Effector memory CD8-positive, alpha-beta T cell (primary cell): ENCODE data around the gene TRIM41.

Source experiments
- ATAC-seq: fragments of 150-1000 bp; cut with Tn5 transposase; replicated peaks from 2 replicates; pipeline ENCODE4 v1.10.0; 2021; ENCODE audit warnings: mild to moderate bottlenecking, moderate library complexity
- DNase-seq, 3 experiments: peaks; one replicate each; pipeline ENCODE4 v3.0.0; 2021
- H3K27ac Mint-ChIP-seq, 2 donors: one replicate each; pipeline ENCODE4 v1.8.0; 2022; ENCODE audit warnings: mild to moderate bottlenecking in 2 of 2, mixed read lengths in 2 of 2, moderate library complexity in 2 of 2
- H3K27me3 Mint-ChIP-seq, 2 donors: one replicate each; pipeline ENCODE4 v1.8.0; 2022; ENCODE audit warnings: mixed read lengths in 2 of 2
- H3K36me3 Mint-ChIP-seq: one replicate; pipeline ENCODE4 v1.8.0; 2022; ENCODE audit warnings: mild to moderate bottlenecking, moderate library complexity, mixed read lengths; ENCODE audit not compliant: insufficient read depth
- H3K4me1 Mint-ChIP-seq, 2 donors: one replicate each; pipeline ENCODE4 v1.8.0; 2022; ENCODE audit warnings: low read depth in 2 of 2, mixed read lengths in 2 of 2
- H3K4me3 Mint-ChIP-seq, 2 donors: one replicate each; pipeline ENCODE4 v1.8.0; 2022; ENCODE audit warnings: mild to moderate bottlenecking in 2 of 2, mixed read lengths in 2 of 2, moderate library complexity in 2 of 2
- H3K9me3 Mint-ChIP-seq, 2 donors: one replicate each; pipeline ENCODE4 v1.8.0; 2022; ENCODE audit warnings: mixed read lengths in 2 of 2

Gene TRIM41

DNA sequence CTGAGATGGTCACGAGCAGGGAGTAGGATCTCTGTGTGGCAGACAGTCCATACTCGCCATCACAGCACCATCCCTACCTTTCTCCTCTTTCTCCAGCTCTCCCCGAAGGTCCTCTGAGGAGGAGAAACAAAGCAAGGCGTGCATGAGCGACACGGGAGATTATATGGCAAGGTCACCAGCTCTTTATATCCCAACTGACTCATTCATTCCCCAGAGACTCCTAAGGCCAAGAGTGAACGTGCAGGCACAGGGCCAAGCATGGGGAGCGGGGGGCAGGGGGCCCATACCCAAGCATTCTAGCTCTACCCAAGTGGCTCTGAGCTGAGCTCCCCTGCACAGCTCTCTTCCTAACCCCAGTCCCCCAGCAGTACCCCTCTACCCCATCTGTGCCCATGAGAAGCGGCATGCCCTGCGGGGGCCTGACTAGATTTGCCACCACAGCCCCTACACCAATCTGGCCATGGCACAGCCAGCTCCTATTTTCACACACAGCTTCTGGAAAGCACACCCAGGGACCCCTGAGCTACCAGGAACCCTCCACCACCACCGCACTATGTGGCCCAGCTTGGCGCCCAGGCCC, 24.9 kb upstream of the TRIM41 start:
- Mint-ChIP-seq H3K27me3 (no peaks in the 10 kb centered on the region), H3K27ac (no peak overlapping the region), H3K36me3 (no peaks in the 10 kb centered on the region), H3K4me3 (no peak overlapping the region), H3K9me3 (no peaks in the 10 kb centered on the region), H3K4me1 (no peaks in the 10 kb centered on the region)
- no peak for ATAC-seq
- no peak for DNase-seq

DNA sequence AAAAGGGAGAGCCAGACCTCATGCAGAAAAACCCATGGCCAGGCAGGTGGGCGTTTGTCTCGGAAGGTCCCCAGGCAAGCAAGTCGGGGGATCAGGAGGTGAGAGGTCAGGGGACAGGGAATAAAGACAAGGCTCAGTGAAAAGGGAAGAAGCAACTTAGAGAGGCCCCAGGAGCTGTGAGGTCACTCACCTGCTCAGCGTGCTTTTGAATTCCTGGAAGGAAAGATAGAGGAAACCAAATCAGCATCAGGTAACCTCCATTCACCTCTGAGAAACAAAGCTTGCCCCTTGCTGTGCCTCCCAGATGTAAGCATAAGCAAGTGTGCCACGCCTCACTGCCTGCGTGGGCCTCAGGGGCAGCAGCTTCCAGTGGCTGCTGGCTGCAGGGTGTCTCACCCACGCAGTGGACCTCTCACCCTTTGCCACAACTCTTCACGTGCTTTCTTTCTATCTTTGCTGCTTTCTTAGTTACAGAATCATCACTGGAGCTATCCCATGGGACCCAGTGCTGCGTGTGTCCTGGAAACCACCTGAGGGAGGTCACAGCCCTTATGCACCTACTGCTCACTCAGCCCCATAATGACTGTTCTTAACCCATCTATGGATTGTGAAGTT, 24.1 kb upstream of the TRIM41 start:
- Mint-ChIP-seq H3K36me3 (no peaks in the 10 kb centered on the region), H3K4me3 (no peak overlapping the region), H3K27ac (no peak overlapping the region), H3K27me3 (no peaks in the 10 kb centered on the region), H3K4me1 (peaks cover 1 to 3% of the 10 kb centered on the region in 2 donors), H3K9me3 (no peaks in the 10 kb centered on the region)
- ATAC-seq (no peak), DNase-seq (no peak)

DNA sequence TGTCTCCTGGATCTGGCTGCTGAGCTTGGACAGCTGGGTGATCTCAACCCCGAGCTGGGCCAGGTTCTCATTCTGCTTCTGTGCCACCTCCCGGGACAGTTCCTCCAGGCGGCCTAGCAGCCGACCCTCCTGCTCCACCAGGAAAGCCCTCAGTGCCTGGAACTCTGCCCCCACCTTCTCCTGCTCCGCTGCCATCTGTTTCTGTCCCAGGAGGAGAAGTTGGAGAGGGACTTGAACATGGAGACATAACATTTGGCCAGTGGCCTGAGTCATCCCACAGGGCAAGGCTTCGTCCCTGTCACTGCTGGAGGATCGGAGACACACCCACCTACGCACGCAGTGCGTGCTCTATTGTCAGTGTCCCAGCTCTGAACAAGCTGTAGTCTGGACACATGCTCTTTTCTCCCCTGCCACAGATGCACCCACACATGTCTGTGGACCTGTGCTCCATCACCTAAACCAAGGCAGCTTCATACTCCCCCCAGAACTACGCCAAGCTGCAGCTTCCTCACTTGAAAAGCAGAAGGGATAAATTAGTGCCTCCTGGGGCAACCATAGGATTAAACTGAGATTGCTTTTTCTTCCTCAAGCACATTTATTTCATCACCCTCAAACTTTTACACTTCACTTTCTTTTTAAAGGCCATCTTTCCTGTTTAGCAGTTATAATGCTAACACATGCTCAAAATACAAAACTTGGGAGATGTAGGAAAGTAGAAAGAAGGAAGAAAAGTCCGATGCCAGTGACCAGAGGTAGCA, 23.0 kb upstream of the TRIM41 start:
- H3K4me3 Mint-ChIP-seq, result no peak overlapping the region
- H3K4me1 Mint-ChIP-seq, result peaks cover 4 to 6% of the 10 kb centered on the region in 2 donors
- H3K9me3 Mint-ChIP-seq, result no peaks in the 10 kb centered on the region
- H3K36me3 Mint-ChIP-seq, result peaks cover 3% of the 10 kb centered on the region
- no peaks in the 10 kb centered on the region for H3K27me3 Mint-ChIP-seq
- no peak overlapping the region for H3K27ac Mint-ChIP-seq
- ATAC-seq (no peak), DNase-seq (no peak)

DNA sequence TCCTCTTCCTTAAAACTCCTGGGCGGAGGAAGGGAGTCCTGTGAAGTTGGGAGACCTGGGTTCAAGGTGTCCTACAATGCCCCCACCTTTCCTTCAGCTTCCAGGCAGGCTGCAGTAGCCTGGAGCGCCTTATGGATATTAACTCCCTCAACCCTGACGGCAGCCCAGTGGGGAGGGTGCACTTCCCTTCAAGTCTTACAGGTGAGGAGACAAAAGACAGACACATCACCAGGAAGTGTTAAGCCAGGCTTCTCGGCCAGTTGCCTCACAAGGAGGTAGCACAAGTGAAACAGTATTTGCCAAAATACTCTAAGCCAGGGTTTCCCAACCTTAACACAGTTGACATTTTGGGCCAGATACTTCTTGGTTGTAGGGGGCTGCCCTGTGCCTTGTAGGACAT, 22.3 kb upstream of the TRIM41 start:
- H3K27ac Mint-ChIP-seq, result no peak overlapping the region
- peaks cover 8% of the 10 kb centered on the region for H3K36me3 Mint-ChIP-seq
- no peak for ATAC-seq
- peaks cover 6 to 10% of the 10 kb centered on the region in 2 donors for H3K4me1 Mint-ChIP-seq
- H3K4me3 Mint-ChIP-seq, result no peak overlapping the region
- DNase-seq, result no peak
- no peaks in the 10 kb centered on the region for H3K9me3 Mint-ChIP-seq
- H3K27me3 Mint-ChIP-seq, result peaks cover 0 to 2% of the 10 kb centered on the region in 2 donors

DNA sequence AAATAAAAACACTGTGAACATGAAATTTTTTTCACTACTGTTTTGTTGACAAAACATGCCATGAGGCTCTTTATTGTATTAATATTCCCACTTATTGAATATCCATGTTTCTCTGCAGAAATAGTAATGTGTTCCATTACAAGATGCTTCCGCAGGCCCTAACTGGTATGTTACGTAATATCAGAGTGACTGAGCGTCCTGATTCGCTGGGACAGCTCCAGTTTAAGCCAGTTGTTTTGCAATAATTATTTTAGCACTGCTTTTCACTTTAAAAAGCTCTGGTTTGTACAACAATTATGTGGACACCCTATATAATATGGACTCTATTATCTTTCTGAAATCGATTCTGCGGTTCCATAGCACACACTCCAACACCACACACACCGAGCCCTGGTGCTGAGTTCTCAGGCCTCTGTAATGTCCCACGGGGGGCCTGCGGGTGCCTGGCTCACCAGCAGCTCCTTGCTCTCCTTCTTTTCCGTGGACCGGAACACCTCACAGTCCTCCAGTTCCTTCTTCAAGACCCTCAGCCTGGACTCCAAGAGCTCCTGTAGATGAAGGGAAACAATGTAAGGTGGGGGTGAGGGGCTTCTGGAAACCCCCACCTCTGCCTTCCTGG, 19.9 kb upstream of the TRIM41 start:
- Mint-ChIP-seq H3K27me3 (peaks cover 11 to 17% of the 10 kb centered on the region in 2 donors), H3K4me1 (peaks cover 23 to 33% of the 10 kb centered on the region in 2 donors), H3K36me3 (peaks cover 32% of the 10 kb centered on the region), H3K27ac (no peak overlapping the region), H3K9me3 (peaks cover 0 to 2% of the 10 kb centered on the region in 2 donors), H3K4me3 (peak overlapping the region; percentile 86 to 90)
- ATAC-seq (no peak), DNase-seq (no peak)

DNA sequence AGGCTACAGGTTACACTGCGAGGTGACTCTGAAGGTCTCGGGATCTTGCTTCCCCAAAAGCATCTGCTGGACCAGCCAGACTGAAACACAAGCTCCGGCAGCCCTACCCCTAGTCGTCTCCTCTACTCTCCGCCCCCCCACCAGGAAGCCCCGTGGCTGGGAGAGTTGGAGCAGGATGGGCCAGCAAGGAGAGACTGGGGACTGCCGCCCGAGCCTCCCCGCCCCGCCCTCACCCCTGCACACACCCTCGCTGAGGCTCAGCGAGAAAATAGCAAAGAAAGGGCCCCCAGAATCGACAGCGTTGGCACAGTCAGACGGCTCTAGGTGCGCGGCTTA, 19.3 kb upstream of the TRIM41 start:
- peaks cover 11 to 17% of the 10 kb centered on the region in 2 donors for H3K27me3 Mint-ChIP-seq
- peak; percentile 3 for ATAC-seq
- DNase-seq, result no peak
- H3K9me3 Mint-ChIP-seq, result peaks cover 0 to 2% of the 10 kb centered on the region in 2 donors
- H3K36me3 Mint-ChIP-seq, result peaks cover 35% of the 10 kb centered on the region
- H3K27ac Mint-ChIP-seq, result peak overlapping the region; percentile 26 to 54
- peak overlapping the region; percentile 86 to 90 for H3K4me3 Mint-ChIP-seq
- H3K4me1 Mint-ChIP-seq, result peaks cover 23 to 35% of the 10 kb centered on the region in 2 donors

DNA sequence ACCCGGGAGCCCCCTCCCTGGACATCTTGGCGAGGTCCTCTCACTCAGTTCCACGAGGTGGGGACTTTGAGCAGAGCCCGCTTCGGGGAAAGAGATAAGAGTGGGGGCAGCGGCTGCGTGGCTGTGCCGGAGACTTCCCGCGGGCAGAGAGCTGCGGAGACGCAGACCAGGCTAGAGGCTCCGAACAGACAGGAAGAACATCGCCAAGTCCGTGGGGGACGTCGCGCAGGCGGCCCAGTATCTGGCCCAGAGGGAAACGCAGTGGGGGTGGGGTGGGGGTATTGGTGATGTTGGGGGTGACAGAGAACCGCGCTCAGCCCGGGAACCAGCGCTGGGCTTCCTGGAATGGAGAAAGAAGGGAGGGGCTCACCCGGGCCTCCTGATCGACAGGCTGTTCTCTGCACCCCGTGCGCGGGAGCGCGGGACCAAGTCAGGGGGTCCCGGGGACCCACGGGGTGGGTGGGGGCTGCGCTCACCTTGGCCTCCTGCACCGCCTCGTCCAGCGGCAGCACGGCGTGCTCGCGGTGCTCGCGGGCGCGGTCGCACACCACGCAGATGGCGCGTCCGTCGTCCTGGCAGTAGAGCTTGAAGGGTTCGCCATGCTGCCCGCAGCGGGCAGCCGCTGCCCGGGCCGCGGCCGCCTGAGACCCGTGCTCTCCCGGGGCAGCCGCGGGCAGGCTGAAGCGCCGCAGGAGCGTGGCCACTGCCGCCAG, 18.8 kb upstream of the TRIM41 start:
- H3K4me1 Mint-ChIP-seq, result peaks cover 23 to 35% of the 10 kb centered on the region in 2 donors
- H3K4me3 Mint-ChIP-seq, result peak overlapping the region; percentile 87 to 90
- ATAC-seq, result peak; percentile 4
- peak in 1 of 3 experiments; percentile 20 for DNase-seq
- peaks cover 11 to 17% of the 10 kb centered on the region in 2 donors for H3K27me3 Mint-ChIP-seq
- peak overlapping the region; percentile 26 to 54 for H3K27ac Mint-ChIP-seq
- peaks cover 39% of the 10 kb centered on the region for H3K36me3 Mint-ChIP-seq
- H3K9me3 Mint-ChIP-seq, result peaks cover 0 to 2% of the 10 kb centered on the region in 2 donors

DNA sequence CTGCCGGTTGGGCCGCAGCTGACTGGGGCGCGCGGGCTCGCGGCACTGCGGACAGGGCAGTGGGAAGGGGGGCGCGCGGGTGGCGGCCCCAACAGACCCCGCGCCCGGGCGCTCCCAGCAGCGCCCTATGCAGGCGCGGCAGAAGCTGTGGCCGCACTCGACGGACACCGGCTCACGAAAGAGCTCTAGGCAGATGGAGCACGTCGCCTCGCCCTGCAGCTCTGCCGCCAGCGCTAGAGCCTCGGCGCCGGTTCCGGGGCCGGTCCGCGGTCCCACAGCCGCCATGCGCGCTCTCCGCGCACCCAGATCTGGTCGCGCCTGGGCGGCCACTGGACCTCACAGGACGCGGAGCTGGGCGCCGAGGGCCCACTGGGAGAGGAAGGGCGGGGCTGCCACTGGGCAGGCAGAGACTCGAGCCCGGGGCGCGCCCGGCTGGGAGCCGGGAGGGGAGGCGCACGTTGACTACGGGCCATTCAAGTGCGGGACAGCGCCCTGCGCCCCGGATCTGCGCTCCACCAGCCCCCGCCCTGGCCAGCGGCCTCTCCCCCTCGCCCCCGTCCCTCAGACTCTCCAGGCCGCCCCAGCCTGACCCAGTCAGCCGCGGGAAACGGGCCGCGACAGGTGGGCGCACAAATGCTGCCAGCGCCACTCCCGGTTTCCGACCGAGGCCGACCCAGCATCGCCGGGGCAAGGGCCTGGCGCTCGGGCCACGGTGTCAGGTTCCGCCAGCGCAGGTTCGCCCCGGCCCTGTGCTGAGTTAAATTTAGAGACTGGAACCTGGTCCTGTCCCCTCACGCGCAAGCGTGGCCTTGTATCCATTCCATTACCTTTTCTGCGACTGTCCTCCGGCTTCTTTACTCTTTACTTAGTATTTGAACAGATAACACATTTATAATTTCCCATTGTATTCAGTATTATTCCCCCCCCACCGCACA, 18.0 kb upstream of the TRIM41 start, which contains the start of gene TRIM7:
Gene TRIM7, minus strand, starts transcription at position 371 of the 935 bp plus-strand sequence. Its CDS starts 86 bp downstream, at position 285.
- H3K4me3 Mint-ChIP-seq, result peak within 1 kb of the TSS; percentile 87 to 98
- H3K9me3 Mint-ChIP-seq, result peaks cover 0 to 2% of the 10 kb centered on the region in 2 donors
- peaks cover 41% of the 10 kb centered on the region for H3K36me3 Mint-ChIP-seq
- no peak for ATAC-seq
- peaks cover 23 to 35% of the 10 kb centered on the region in 2 donors for H3K4me1 Mint-ChIP-seq
- H3K27me3 Mint-ChIP-seq, result peaks cover 11 to 17% of the 10 kb centered on the region in 2 donors
- H3K27ac Mint-ChIP-seq, result peak within 1 kb of the TSS; percentile 99 to 100
- DNase-seq, result no peak

DNA sequence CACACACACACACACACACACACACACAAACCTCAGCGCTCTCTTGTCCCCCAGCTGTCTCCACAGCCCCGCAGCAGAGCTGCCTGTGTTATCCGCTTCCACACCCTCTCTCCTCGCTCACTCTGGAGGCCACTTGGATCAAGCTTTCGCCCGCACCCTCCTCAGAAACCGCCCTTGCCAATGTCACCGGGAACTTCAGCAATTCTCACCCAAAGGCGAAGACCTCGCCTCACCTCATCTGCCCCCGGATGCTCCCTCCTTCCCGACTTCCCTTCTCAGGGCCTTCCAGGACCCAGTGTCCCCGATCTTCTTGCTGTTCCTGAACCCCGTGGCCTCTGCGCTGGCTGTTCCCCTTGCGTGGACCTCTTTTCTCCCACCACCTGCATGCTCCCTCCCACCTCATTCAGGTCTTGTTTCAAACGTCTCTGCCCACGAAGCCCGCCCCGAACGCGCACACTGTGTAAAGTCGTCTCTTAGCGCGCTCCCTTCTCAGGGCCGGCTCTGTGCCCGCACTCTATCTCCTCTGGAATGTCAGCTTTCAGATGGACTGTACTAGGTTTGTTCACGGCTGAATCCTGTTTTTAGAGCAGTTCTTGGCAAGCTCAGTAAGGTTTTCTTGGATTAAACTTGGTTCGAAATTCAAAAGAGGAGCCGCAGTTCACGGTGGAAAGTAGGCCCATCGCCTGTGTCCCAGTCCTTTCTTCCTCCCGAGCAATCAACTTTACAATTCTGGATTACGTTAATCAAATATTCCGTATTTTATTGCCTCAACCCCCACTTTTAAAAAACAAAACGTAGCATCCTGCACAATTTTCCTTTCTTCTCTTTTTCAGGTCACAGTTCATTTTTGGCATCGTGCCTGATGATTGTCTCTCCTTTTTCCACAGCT, 17.1 kb upstream of the TRIM41 start:
- DNase-seq, result no peak
- Mint-ChIP-seq H3K9me3 (peaks cover 0 to 2% of the 10 kb centered on the region in 2 donors), H3K27me3 (peaks cover 11 to 17% of the 10 kb centered on the region in 2 donors)

DNA sequence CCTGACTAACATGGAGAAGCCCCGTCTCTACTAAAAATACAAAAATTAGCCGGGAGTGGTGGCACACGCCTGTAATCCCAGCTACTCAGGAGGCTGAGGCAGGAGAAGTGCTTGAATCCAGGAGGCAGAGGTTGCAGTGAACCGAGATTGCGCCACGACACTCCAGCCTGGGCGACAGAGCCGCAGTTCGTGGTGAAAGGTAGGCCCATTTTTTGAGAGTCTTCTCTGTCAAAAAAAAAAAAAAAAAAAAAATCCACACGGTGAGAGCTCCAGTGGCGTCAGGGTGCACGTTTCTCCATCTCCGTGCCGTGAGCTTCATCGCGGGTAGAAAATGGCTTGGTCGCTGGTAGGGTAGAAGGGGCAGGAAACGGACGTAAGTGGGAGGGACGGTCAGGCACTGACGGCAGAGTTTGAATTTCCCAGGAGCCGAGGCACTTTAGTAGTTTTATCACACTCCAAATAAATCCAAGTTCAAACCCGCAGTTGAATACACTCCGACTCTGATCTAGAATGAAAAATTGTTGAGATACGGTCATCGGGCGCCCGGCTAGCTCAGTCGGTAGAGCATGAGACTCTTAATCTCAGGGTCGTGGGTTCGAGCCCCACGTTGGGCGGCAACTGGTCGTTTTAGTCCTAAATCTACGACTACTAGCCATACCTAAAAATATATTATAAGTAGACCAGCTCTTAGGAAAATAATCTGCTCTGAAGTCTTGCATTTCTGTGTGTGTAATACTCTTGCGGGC, 15.7 kb upstream of the TRIM41 start:
- DNase-seq, result peak; percentile 58 to 74 (median 63)
- Mint-ChIP-seq H3K9me3 (peaks cover 0 to 2% of the 10 kb centered on the region in 2 donors), H3K4me3 (peak overlapping the region; percentile 87 to 98), H3K27ac (peak overlapping the region; percentile 99 to 100), H3K36me3 (peaks cover 41% of the 10 kb centered on the region), H3K27me3 (peaks cover 11 to 17% of the 10 kb centered on the region in 2 donors), H3K4me1 (peaks cover 23 to 35% of the 10 kb centered on the region in 2 donors)
- peak; percentile 70 for ATAC-seq

More for the DNA sequence above, 17.1 kb upstream of the TRIM41 start:
- Mint-ChIP-seq H3K27ac (peak overlapping the region; percentile 99 to 100), H3K4me1 (peaks cover 23 to 35% of the 10 kb centered on the region in 2 donors), H3K36me3 (peaks cover 41% of the 10 kb centered on the region), H3K4me3 (peak overlapping the region; percentile 87 to 98)
- ATAC-seq, result no peak

DNA sequence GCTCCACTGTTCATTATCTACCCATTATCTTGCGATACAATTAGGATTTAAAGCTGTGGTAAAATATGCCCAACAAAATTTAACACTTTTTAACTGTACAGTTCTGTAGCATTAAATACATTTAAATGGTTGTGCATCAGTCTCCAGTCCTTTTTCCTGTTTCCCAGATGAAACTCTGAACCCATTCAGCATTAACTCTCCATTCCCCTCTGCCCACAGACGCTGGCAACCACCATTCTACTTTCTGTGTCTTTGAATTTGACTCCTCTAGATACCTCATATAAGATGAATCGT, 15.2 kb upstream of the TRIM41 start:
- peak overlapping the region; percentile 99 to 100 for H3K27ac Mint-ChIP-seq
- ATAC-seq (no peak), DNase-seq (no peak)
- H3K4me1 Mint-ChIP-seq, result peaks cover 23 to 35% of the 10 kb centered on the region in 2 donors
- H3K36me3 Mint-ChIP-seq, result peaks cover 42% of the 10 kb centered on the region
- H3K9me3 Mint-ChIP-seq, result peaks cover 0 to 2% of the 10 kb centered on the region in 2 donors
- H3K4me3 Mint-ChIP-seq, result peak overlapping the region; percentile 87 to 98
- H3K27me3 Mint-ChIP-seq, result peaks cover 11 to 17% of the 10 kb centered on the region in 2 donors
